GM12874 (cell line): ENCODE results near the gene KLF7.

ENCODE experiments used
- TF ChIP-seq, protein P1 (sequence below): IDR thresholded peaks from 2 replicates; pipeline ENCODE4 v1.5.1; 2011; ENCODE audit warnings: low read depth, mild to moderate bottlenecking, control low read depth, low read length, moderate library complexity; ENCODE audit not compliant: insufficient read depth

The KLF7 gene

DNA sequence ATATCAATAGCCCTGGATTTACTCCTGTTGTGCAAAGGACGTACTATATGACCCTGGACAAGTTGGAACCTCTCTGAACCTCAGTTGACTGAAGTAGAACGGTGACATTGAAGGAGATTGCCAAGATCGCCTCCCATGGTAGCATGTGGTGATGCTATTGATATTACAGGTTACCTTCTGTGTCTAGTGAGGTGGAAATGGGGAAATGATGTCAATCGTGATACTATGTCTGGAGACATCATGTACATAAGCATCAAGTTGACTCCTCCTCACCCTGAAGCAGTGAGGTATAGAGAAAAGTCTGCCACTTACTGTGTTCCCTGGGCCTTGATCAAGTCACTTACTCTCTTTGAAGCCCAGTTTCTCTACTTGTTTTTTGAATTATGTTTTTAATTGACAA is 93.9 kb downstream of the KLF7 start:
- TF ChIP-seq, protein P1, sequence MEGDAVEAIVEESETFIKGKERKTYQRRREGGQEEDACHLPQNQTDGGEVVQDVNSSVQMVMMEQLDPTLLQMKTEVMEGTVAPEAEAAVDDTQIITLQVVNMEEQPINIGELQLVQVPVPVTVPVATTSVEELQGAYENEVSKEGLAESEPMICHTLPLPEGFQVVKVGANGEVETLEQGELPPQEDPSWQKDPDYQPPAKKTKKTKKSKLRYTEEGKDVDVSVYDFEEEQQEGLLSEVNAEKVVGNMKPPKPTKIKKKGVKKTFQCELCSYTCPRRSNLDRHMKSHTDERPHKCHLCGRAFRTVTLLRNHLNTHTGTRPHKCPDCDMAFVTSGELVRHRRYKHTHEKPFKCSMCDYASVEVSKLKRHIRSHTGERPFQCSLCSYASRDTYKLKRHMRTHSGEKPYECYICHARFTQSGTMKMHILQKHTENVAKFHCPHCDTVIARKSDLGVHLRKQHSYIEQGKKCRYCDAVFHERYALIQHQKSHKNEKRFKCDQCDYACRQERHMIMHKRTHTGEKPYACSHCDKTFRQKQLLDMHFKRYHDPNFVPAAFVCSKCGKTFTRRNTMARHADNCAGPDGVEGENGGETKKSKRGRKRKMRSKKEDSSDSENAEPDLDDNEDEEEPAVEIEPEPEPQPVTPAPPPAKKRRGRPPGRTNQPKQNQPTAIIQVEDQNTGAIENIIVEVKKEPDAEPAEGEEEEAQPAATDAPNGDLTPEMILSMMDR = no peak

DNA sequence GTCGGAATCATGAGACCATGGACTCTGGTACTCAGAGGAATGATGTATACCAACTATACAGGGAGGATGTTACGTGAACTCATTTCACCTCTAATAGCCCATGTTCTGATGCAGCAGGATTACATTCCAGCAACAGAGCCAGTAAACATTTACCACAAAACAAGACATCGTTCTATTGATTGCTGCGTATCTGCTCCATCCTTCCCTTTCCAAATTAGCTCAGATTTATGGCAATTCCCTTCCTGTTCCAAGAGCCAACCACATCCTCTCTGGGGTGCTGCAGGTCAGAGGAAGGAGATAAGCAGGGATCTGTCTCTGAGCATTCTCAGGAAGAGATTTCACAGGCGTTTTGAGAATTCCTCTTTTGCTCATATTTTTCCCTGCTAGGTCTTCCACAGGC is 98.3 kb downstream of the KLF7 start:
- TF ChIP-seq, protein P1 = no peak

- TF ChIP-seq, protein P1 = no peak
These were observed 98.8 kb downstream of the KLF7 start for GRCh38 chr2:207066791-207067460.

- TF ChIP-seq, protein P1 = no peak
These were observed 99.6 kb downstream of the KLF7 start for GRCh38 chr2:207066166-207066565.

GRCh38 chr2:207064128-207064690 is 101.5 kb downstream of the KLF7 start:
- TF ChIP-seq, protein P1 = no peak

DNA sequence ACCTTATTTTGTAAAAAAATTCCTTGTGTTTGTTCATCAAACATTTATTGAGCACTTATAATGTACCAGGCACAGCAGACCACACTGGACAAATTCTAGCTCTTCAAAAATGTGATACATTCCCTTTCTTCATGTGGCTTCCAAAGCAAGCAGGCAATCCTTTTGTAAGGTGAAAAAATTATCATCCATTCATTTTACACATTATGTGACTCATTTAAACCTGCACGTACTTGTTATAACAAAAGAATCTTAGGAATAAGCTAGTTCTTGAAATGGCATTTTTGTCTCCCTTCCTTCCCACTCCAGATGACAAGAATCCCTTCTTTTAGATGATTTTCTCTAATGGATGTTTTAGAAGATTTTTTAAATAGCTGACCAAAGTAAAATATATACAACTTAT is 104.6 kb downstream of the KLF7 start:
- TF ChIP-seq, protein P1 = no peak

DNA sequence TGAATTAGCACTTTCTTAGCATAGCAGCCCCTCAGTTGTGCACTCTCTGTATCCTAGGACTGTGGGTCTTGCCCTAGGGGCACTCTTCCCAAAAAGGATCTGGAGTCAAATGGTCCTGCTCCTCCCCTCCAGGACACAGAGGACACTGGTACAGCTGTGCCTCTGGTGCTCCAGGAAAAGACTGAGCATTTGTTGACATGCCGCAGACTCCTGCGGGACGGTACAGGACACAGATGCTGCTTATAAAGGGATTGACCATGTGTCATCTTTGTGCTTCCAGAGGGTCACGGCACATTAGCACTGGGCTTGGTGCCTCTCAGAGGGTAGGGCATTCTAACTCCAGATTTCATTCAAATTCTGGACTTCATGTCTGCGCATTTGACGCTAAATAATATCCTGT is 110.5 kb downstream of the KLF7 start:
- TF ChIP-seq, protein P1 = no peak

- TF ChIP-seq, protein P1 = no peak
These were observed 111.2 kb downstream of the KLF7 start for GRCh38 chr2:207054521-207054920.
